ENCODE results near the gene MTHFSD. TPM values are rescaled to one million over a fixed set of nuclear protein-coding genes. Genes with fewer than 3 reads are reported as not detected.

Gene MTHFSD
- total RNA-seq, 1 donor from 2014 or later: 13.0 TPM

- no peak for DNase-seq (ENCODE audit: low read depth)
Measured at GRCh38 chr16:86531191-86531545, 23.9 kb downstream of the MTHFSD start.

- no peak for DNase-seq (ENCODE audit: low read depth)
Measured at GRCh38 chr16:86530251-86531190, 24.5 kb downstream of the MTHFSD start.

- DNase-seq (ENCODE audit: low read depth): peak; percentile 87
Measured at GRCh38 chr16:86529160-86529559, 25.9 kb downstream of the MTHFSD start.

- DNase-seq (ENCODE audit: low read depth): no peak
Measured at GRCh38 chr16:86528061-86528929, 26.7 kb downstream of the MTHFSD start.

- DNase-seq (ENCODE audit: low read depth): no peak
Measured at GRCh38 chr16:86527366-86527765, 27.7 kb downstream of the MTHFSD start.

- no peak for DNase-seq (ENCODE audit: low read depth)
Measured at GRCh38 chr16:86525696-86526095, 29.3 kb downstream of the MTHFSD start.

GRCh38 chr16:86524029-86524428 is 31.0 kb downstream of the MTHFSD start:
- DNase-seq (ENCODE audit: low read depth): no peak

- peak; percentile 48 for DNase-seq (ENCODE audit: low read depth)
Measured at GRCh38 chr16:86523166-86523740, 31.8 kb downstream of the MTHFSD start.

- DNase-seq (ENCODE audit: low read depth): no peak
Measured at GRCh38 chr16:86522634-86523033, 32.4 kb downstream of the MTHFSD start.

- DNase-seq (ENCODE audit: low read depth): no peak
Measured at GRCh38 chr16:86521236-86522197, 33.5 kb downstream of the MTHFSD start.

GRCh38 chr16:86520317-86521210 is 34.5 kb downstream of the MTHFSD start:
- DNase-seq (ENCODE audit: low read depth): no peak

- DNase-seq (ENCODE audit: low read depth): peak; percentile 61
Measured at GRCh38 chr16:86519649-86520316, 35.3 kb downstream of the MTHFSD start.

GRCh38 chr16:86519007-86519648 is 35.9 kb downstream of the MTHFSD start:
- no peak for DNase-seq (ENCODE audit: low read depth)

GRCh38 chr16:86517652-86518258 is 37.3 kb downstream of the MTHFSD start:
- peak; percentile 61 for DNase-seq (ENCODE audit: low read depth)

GRCh38 chr16:86517033-86517432 is 38.0 kb downstream of the MTHFSD start:
- DNase-seq (ENCODE audit: low read depth): no peak

GRCh38 chr16:86516623-86517003 is 38.4 kb downstream of the MTHFSD start:
- DNase-seq (ENCODE audit: low read depth): no peak

GRCh38 chr16:86515777-86516622 is 39.0 kb downstream of the MTHFSD start:
- DNase-seq (ENCODE audit: low read depth): no peak

All from myocyte (in vitro differentiated cells).